ENCODE results near the gene MBP.

- TF ChIP-seq CTCF (IDR thresholded peaks at IDR 0.05; ENCODE audit: low read depth, low read length) (no peak), POLR2A (IDR thresholded peaks at IDR 0.05; ENCODE audit: extremely low read depth, insufficient read length) (no peak), MAX (IDR thresholded peaks at IDR 0.05; ENCODE audit: low read depth, low read length) (no peak), MYC (IDR thresholded peaks at IDR 0.05; ENCODE audit: low read depth, low read length) (no peak)
These were observed 125.3 kb downstream of the MBP start for GRCh38 chr18:77007251-77007650.
